Stimulated activated CD8-positive, alpha-beta memory T cell treated with anti-CD3 and anti-CD28 coated beads, Interleukin-4, amount 100 ng/mL, for 24 hours (primary cell): ENCODE data around the gene EEPD1.
"Not testable (repeated sequence)": the region's sequence is repeated elsewhere in the genome, so short reads cannot be mapped to it uniquely, and the experiment has no call there.

Source experiments
- DNase-seq: peaks from one replicate; pipeline ENCODE4 v3.0.0-alpha.2; 2020; ENCODE audit warnings: low read depth

The EEPD1 gene

DNA sequence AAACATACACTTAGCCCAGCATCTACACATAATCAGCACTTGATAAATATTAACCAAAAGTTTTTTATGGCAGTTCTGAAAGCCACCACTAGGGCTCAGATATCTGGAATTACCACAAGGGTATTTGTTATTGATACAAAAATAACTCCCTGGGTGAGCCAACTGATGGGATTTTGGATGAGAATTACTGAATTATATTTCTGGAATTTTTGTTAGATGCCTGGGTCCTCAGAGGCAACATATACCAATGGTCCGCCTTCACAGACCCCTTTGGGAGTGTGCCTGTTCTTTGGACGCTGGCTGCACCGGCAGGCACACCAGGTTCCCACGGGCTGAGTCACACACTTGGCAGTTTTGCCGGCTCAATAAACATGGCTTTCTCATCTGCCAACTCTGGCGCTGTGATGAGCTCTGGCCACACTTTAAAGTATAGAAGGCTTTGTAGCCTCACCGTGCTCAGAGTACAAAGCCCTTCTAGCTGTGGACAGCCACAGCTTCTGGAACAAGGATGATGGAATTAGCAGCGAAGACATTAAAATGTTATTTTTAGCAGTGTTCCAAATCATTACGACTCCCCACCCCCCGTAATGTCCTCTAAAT lies 24.5 kb upstream of the EEPD1 start:
- DNase-seq: no peak

DNA sequence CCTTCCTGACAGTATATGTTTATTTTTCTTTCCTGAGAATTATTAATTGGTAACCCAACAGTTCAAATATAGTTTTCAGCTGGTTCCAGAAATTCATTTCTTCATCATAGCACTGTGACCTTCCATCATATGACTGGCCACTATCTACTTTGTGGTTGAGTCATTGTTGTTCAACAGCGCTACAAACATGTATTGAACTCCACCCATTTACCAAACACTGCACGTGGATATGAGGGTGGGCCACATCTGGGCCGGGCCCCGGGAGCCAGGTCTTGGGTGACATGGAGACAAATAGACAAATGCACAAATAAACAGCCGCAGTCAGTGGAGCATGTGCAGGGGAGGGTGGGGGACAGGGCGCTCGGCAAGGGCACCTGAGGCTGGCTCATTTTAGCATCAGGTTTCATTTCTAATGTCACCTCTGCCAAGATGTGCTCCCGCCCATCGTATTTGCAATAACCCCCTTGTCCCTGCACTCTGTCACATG lies 24.0 kb upstream of the EEPD1 start:
- DNase-seq: no peak

DNA sequence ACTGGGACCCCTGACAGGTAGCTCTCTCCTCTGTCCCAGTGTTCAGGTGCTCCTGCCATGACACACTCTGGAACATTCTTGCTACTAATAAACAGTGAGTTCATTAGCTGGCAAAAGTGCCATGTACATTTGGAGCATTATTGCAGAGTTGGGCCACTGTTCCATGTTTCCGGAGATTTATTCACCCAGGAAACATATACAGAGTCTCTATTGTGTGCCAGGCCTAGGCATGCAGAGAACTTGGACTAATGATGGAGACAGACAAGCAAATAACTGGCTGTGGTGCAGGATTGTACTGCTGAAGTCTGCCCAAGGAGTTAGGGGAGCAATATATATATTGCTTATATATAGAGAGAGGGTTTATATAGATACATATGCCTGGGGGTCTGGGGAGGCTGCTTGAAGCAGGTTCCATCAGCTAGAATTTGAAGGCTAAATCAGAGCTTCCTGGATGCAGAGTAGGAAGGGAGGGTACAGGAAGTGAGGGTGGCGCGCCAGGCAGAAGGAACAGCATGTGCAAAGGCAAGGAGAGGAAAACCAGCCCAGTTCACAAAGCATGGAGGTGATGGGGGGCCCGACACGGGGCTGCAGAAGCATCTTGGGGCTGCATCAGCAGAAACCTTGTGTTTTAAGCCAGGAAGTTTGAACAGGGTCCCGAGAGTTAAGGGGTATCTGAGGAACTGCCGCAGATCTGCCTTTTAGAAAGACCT lies 22.7 kb upstream of the EEPD1 start:
- no peak for DNase-seq

DNA sequence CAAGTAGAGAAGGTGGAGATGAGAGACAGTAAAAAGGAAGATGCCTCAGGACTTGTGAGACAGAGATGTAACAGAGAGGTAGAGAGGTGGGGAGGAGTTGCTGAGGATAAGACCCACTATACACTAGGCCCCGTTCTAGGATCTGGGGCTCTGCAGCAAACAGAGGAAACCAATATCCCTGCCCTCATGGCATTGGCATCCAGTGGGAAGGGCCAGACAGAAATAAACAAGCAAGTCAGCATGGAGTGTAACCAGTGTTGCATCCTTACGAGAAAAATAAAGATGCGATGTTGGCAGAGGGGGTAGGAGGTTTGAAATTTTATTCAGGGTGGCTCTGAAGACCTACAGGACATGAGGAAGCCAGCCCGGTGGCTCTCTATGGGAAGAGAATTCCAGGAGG lies 22.0 kb upstream of the EEPD1 start:
- DNase-seq: no peak

DNA sequence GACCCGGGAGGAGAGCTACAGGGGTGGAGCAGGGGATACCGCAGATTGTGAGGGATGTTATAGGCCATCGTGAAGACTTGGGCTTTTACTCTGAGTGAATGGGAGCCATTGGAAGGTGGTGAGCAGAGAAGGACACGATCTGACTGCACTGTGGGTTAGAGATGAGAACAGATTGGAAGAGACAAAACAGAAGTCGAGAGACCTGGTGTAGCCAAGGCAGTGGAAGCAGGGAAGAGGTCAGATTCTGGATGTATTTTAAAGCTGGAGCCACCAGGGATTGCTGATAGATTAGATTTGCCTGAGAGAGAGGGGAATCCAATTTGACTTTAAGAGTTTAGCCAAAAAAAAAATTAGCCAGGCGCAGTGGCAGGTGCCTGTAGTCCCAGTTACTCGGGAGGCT lies 21.6 kb upstream of the EEPD1 start:
- DNase-seq: no peak

DNA sequence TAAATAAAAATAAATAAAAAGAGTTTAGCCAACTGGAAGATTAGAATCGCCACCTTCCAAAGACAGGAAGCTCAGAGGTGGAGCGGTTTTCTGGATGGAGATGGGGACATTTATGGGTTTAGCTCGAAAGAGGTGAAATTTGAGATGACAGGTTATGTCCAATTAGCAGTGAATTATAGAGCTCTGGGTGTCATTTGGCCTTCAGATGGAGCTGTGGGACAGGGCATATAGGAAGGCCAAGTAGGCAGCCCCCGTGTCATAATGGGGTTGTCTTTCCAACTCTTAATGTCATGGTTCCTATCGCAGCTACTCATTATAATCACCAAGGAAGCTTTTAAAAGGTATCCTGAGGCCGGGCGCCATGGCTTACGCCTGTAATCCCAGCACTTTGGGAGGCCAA lies 21.0 kb upstream of the EEPD1 start:
- DNase-seq: no peak

DNA sequence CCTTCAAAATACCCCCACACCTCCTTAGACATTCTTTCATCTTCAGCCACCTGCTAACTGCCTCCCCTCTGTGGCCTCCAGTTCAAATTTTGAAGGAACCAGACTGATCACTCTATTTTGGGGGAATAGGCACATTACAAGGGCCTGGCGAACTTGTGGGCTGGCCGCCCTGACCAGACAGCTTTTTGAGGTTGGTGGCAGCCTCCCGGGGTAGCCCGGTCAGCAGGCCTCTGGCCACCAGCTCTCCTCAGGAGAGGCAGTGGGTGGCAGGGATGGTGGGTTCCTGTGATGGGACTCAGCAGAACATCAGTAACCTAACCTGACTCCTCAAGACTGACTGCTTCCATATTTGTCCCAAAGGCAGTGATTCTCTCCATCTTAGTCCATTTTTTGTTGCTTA lies 17.4 kb upstream of the EEPD1 start:
- DNase-seq: no peak

DNA sequence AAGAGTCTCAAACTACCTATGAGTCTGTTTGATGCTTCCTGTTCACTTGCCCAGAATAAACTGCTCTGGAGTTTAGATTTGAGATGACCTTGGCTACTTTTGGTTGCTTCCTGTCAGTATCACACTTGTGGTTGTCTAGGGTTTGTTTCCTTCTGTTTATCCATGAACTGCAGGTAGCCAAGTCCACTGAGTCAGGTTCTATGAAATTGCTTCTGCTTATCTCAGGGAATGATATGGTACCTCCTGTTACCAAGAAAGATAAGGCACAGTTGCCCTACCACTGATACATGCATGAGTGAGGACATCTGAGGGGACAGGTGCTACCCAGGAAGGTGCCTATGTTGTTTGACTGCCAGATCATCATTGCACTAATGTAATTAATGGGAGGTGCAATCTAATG lies 15.8 kb upstream of the EEPD1 start:
- no peak for DNase-seq

DNA sequence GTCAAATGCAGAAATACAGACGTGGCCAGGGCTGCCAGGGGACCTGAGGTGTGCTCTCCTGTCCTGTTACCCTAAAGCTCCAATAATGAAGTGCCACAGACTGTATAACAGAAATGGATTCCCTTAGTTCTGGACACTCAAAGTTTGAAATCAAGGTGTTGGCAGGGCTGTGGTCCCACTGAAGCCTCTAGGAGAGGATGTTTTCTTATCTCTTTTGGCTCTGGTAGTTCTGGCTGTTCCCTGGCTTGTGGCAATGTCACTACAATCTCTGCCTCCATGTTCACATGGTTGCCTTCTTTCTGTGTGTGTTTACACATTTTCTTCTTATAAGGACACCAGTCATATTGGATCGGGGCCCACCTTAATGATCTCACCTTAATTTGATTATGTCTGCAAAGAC lies 15.3 kb upstream of the EEPD1 start:
- DNase-seq: no peak

DNA sequence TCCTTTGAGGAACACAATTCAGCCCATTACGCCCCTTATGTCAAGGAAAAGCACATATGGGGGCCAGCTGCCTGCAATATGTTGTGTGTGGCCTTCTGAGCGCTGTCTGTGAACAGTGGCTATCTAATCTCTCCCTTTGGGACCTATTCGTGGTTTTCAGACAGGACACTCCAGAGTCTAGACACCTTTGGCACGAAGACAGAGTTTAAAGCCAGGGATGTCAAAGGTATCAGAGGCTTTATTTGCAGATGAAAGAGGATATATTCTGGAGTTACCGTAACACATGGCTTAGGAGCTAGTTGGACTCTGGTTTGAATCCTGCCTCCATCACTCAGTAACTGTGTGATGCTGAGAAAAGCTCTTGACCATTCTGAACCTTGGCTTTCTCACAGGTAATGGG lies 14.8 kb upstream of the EEPD1 start:
- DNase-seq: no peak

DNA sequence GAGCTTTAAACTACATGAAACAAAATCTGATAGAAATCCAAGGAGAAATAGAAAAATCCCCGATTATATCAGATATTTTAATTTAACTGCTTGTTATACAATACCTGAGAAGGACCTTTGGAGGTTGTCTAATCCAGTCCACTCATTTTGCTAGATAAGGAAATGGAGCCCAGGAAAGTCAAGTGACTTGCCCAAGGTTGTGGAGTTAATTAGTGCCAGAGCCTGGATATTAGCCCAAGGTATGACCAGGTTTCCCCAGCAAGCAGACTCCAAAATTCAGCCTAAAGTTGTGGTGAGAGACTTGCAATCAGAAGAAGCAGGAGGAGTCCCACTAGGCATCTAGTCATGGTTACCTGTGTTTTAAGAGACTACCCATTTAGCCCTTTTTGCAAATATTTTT lies 11.7 kb upstream of the EEPD1 start:
- no peak for DNase-seq

DNA sequence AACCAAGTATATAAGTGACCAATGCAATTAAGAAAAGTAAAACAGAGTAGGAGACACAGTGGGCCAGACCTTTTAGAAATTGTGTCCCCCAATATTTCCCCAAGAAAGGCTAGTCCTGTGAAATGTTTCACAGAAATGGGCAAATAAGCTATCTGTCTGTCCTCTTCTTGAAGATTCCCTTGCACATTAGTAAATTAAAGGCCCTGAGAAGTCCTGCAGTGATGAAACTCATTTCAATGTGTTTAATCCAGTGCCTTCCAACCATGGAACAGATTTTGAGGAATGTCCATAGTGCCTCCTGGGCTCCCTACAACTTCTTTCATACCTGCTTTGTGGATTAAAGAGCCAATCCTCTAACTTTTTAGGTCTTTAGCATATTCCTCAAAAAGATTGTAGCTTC lies 11.2 kb upstream of the EEPD1 start:
- DNase-seq: no peak

DNA sequence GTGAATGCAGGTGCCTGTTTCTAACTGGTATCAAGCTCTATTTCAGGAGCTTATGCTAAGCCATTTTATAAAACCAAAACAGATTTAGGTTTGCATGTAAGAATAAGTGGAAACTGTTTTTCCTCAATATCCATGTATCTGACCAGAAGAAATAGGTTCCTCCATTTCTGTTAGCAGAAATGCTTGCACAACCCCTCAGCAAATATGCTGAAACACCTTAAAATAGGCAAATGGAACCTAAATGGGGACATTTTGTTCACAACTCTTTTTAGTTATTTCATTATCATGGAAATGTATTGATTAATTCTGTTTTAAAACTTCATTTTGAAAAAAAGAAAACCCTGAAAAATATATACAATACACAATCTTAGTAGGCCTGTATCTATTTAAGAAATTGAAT lies 8.9 kb upstream of the EEPD1 start:
- no peak for DNase-seq

DNA sequence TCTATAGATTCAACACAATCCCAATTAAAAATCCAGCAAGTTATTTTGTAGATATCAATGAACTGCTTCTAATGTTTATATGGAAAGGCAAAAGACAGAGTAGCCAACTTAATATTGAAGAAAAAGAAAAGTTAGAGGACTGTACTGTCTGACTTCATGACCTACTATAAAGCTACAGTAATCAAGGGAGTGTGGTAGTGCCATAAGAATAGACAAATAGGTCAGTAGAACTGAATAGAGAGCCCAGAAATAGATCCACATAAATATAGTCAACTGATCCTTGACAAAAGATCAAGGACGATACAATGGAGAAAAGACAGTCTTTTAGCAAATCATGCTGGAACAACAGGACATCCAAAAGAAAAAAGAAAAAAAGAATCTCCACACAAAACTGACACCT lies 7.4 kb upstream of the EEPD1 start:
- DNase-seq: no peak

DNA sequence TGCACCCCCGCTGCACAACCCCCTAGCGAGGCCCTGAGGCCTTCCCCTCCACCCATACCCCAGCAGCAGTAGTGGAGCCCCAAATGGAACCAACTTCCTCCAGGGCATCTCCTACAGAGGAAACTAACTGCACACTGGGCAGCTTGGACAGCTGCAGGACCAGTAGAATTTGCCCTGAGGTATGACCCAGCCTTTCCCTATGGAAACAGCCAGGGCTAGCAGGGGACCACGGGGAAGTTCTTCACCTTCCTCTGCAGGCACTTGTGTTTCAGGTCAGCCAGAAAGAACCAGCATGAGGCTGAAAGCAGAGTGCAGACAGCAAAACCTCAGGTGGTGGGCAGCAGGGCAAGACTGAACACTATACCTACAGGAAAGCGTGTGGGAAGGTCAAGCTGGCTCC lies 5.7 kb upstream of the EEPD1 start:
- no peak for DNase-seq

DNA sequence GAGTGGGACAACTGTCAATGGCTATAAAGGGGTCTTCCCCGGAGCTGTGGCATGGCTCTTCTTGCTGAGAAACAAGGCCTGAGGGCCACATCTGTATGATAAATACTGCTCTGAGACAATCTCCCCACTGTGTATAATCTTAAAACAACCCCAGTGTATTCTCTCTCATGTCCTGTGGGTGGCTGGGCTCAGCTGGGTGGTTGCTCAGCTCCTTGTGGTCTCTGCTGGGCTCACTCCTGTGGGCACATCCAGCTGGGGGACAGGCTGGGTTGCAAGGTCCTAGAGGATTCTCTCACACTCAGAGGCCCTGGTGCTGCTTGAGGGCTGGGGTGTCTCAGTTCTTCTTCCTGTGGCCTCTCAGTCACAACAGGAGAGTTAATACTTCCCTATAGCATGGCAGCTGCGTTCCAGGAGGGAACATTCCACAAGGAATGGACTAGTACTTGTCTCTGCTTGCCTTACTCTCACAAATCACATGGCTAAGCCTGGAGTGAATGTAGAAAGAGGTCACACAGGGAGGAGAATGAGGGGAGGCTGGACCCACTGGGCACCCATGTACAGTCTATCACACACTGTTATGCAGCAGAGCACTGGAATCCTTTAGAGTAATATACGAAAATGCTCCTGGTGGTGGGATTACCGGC lies 4.5 kb upstream of the EEPD1 start:
- DNase-seq: no peak

DNA sequence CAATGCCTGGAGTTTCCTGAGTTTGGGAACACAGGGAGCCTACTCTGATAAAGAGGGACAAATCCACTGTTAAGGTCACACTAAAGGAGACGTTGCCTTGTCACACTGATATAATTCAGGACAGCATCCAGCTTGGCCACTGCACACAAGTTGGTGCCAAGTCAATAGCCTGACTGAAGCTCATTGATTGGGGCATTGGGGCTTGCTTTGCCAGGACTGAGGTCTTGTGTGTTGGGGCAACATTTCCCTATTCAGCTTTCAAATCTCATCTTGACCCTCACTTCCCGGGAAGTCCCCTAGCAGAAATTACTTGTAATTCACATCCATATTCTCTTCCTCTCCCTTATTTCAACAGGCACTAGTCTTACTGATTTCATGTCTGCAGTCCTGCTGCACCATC lies 3.8 kb upstream of the EEPD1 start:
- not testable (repeated sequence) for DNase-seq

DNA sequence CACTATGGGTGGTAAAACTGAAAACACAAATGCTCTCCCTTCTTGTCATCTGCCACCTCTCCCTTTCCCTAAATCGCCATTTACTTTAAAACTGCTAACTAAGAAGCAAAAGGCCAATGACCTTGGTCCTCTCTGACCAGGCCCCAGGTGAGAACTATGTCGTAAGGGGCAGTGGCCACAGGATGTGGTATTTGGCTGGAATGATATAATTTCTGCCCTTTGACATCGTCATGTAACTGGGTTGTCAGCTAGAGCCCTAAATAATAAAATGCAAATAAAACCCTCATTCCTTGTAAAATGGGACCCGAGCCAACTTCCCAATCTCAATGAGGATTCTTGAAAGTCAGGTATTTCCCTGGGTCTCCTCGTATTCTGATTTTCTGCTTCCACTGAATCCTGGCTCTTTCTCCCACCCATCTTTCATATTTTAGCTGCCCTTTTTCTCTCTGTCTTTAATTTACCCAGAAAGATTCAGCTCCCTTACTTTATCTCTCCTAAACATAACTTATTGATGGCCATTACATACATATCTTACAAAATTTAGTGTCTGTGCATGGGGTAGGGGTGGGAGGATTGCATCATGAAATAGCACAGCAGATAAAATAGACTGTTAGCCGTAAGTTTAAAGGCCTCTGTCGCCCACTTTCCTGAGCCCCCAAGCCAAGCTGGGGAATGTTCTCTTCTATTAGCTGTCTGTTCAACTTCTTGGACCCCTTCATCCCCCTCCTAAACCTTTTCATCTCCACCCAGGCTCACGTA lies 3.2 kb upstream of the EEPD1 start:
- no peak for DNase-seq

DNA sequence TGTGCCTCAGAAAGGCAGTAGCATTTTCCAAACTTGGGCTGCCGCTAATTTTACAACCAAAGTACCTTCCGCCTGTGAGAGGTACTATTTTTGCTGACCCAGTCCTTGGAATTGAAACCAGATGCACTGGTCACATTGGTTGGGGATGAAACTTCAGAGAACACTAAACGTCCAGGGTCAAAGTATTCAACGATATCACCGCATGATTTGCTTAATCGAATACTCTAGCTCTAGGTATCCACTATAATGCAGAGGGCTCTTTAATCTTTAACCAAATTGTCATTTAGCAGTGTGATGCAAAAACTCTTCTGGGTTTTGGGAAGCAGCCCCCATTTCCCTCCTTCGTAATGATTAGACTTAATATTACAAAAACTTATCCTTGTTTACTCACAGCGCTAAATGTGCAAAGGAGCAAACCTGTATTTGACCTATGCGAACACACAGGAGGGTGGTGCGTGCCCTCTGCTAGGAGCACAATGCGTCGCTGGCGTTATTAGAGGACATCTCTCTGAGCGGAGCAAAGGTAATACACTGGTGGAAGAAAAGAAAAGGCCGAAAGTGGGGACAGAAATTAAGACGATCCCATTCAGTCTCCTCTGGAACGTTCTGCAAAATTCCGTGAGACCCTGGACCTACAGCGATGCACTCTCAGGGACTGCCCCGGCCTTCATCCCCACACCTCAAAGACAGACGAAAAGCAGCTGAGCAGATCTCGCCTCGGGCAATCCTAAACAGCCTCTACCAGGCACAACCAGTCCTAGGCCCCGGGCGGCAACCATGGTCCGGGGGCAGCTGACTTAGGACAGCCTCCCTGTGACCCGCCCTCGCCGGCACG lies 916 bp upstream of the EEPD1 start:
- no peak for DNase-seq

DNA sequence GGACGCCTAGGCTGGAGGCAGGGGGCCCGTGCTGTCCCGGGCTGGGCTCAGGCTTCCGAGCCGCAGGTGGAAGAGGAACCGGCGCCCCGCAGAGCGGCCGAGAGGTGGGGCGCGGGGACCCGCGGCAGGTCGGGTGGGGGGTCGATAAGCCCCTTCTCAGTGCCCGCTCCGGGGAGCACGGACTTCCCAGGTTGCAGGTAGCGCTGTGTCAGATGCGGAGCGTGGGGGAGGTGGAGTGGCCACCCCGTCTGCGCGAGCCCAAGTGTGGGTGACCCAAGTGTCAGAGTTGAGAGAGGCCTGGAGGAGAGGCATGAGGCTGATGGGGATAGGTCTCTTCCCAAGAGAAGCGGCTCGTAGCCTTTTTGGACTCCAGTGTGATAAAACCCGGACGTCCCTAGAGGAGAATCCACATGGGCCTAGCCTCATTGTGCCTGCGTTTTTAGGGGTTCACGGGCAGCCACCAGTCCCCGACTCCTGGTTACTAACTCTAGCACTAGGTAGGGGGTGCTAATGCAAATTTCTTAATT lies 580 bp downstream of the EEPD1 start:
- DNase-seq: no peak
